Prostate gland (tissue), 2 donors: ENCODE measurements around the gene KIF26B.

Source experiments
- CTCF ChIP-seq, 4 experiments: fragments of 200-600 bp in 2 of 4; fragments of 450-650 bp in 2 of 4; sonication (generic) in 2 of 4; IDR thresholded peaks; 1 replicate in 3 of 4; 2 replicates in 1 of 4; pipeline ENCODE4 v1.5.1; 2016 to 2019; ENCODE audit warnings: antibody characterized with exemption in 4 of 4, mild to moderate bottlenecking in 2 of 4, moderate library complexity in 2 of 4
- POLR2A ChIP-seq: fragments of 450-650 bp; IDR thresholded peaks from one replicate; pipeline ENCODE4 v1.6.1; 2016; ENCODE audit warnings: antibody characterized with exemption, mild to moderate bottlenecking
- POLR2AphosphoS5 ChIP-seq: sonication (generic); formaldehyde crosslinking; IDR thresholded peaks from one replicate; pipeline ENCODE4 v1.6.1; 2017; ENCODE audit warnings: antibody characterized with exemption

GRCh38 chr1:245462161-245462560 is 307.4 kb downstream of the KIF26B start:
- no peak for TF ChIP-seq POLR2A
- TF ChIP-seq CTCF (IDR thresholded peaks at IDR 0.05) = no peak
- TF ChIP-seq POLR2AphosphoS5 = no peak
